HL-60/S4 treated with retinoic acid at 250 ng/mL for 4 days and 3 days (cell line): ENCODE results near the gene PDE6A.
"Not testable (repeated sequence)": the region's sequence is repeated elsewhere in the genome, so short reads cannot be mapped to it uniquely, and the experiment has no call there.

Source experiments
- in situ Hi-C: fragments of 300-500 bp; cut with MboI; formaldehyde crosslinking; loops from 2 replicates; pipeline ENCODE4 v1.7.0; 2022; ENCODE audit warnings: low sequenced_read_pairs

The PDE6A gene

DNA sequence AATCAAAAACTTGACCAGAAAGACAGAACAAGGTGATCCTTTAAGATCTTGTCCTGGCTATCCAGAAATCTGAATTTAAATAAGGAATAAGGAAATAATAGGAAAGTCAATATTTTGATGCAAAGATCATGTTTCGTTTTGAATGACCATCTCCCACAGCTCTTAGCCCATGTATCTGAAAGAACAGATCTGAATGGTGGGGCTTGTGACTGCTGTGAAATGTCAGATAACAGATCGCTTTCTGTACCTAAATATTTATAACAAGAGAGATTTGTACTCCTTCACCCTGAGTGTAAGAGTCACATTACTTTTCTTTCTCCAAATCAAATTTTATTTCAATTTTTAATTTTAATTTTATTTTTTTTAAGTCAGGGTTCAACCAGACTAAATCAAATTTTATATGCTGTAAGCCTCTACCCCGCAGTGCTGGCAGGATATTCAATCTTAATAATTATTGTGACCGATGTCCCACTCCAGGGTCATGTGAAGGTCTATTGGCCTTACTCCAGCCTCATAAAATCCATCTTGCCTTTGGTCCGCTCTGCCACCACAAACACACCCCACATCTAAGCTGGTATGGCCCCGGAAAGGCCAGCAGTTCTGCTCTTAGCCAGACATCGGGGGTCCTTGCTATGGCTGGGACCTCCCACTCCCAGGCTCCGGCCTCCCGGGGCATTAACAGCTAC, 9.0 kb upstream of the PDE6A start:
- in situ Hi-C loops = no loop called here

DNA sequence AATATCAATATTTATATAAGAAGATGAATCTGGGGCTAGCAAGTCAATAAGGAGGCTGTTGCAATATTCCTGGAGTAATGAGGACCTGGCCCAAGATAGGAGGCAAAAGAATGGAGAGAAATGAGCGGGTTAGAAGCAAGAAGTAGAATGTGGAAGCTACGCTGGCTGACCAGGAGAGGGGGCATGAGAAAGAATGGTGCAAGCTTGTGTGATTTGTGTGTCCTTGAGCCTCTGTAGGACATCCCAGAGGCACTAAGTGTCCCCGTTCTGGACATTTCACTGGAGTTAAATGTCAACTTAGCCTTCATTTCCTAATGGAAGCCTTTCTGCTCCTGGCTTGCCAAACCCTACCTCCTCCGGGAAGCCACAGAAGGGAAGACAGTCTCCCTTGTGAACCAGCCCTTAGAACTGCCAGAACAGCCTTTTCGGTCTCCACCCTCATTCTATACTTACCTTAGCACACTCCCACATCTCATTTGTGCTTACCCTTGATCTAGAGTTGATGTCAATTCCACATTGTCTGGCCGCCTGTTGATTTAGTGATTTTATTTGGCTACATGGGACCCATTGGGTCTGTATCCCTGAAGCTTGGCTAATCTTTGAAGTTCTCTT, 6.7 kb upstream of the PDE6A start:
- in situ Hi-C loops = no loop called here

DNA sequence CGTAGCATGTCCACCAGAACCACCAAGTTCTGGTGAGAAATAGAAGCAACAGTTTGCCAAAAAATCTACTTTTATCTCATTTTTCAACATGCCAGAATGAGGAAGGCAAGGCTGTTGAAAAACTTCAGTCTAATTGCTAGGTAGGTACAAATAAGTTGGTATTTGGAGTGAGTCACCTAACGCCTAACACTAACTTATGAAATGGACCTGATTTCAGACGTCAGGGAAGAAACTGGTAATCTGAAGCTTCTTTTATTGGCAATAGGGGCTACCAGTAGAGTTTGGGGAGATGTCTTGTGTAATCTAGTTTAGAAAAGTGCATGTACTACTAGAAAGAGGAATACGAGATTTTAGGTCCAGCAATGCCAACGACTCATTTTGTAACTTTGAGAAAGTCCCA, 4.4 kb upstream of the PDE6A start:
- in situ Hi-C loops = no loop called here

DNA sequence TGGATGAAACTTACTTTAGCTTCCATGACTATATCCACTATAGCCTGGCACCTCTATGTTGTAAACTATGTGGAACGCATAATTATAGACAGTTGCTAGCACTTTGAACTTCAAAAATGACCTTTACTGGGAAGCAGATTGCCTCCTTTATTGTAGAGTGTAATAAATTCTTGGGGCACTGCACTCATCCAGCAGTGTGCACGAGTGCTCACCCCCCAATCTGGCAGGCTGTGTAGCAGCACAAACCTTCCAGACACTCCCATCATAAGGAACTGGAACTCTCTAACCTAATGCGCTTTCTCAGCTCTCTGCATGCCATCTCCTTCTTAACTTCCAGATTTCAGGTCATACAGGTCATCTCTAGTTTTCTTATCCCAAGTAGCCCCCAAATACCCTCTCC, 1.5 kb upstream of the PDE6A start:
- in situ Hi-C loops = no loop called here

DNA sequence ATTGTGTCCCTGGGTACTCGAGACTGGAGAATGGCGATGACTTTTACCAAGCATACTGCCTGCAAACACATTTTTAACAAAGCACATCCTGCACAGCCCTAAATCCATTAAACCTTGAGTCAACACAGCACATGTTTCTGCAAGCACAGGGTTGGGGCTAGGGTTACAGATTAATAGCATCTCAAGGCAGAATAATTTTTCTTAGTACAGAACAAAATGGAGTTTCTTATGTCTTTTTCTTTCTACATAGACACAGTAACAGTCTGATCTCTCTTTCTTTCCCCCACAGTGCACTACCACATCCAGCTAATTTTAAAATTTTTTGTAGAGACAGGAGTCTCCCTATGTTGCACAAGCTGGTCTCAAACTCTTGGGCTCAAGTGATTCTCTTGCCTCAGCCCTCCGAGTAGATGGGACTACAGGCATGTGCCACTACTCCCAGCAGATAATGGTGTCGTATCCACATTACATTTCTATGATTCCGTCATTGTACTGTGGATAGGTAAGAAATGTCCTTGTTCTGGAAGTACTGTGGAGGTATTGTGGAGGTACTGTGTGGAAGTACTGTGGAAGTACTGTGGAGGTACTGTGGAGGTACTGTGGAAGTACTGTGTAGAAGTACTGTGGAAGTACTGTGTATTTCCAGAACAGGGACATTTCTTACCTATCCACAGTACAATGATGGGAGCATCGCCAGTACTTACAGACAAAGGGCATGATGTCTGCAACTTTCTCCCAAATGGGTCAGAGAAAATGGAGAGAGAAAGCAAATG, 1.2 kb downstream of the PDE6A start:
- in situ Hi-C loops = not testable (repeated sequence)

DNA sequence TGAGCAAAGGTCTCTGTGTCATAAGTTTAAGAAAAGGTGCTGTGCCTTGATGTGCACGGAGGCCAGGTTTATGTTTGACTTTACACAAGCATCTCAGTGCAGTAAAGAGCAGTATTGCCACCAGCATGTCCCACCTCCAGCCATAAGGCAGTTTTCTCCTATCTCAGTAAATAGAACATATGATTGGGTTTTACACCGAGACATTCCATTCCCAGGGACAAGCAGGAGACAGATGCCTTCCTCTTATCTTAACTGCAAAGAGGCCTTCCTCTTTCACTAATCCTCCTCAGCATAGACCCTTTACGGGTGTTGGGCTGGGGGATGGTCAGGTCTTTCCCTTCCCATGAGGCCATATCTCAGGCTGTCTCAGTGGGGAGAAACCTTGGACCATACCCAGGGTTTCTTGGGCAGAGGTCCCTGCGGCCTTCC, 1.8 kb downstream of the PDE6A start:
- in situ Hi-C loops = not testable (repeated sequence)

DNA sequence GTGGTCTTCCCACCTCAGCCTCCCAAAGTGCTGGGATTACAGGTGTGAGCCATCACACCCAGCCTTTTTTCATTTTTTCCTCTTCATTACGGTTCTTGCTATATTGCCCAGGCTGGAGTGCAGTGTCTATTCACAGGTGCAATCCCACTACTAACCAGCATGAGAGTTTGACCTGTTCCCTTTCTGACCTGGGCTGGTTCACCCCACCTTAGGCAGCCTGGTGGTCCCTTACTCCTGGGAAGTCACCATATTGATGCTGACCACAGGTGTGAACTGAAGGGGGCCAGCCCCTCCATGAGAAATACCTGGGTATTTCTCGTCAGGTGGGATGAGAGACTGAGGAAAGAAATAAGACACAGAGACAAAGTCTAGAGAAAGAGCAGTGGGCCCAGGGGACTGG, 2.4 kb downstream of the PDE6A start:
- in situ Hi-C loops = no loop called here

DNA sequence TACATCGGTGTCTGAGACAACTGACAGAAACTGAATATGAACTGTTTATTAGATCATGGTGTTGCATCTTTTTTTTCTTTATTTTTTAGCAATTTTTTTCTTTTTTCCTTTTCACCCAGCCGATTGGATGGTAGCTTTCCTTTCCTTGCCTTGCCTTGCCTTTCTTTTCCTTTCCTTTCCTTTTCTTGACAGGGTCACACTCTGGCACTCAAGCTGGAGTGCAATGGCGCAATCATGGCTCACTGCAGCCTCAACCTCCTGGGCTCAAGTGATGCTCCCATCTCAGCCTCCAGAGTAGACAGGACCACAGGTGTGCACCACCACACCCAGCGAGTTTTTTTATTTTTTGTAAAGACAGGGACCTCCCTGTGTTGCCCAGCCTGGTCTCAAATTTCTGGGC, 2.8 kb downstream of the PDE6A start:
- in situ Hi-C loops = no loop called here

DNA sequence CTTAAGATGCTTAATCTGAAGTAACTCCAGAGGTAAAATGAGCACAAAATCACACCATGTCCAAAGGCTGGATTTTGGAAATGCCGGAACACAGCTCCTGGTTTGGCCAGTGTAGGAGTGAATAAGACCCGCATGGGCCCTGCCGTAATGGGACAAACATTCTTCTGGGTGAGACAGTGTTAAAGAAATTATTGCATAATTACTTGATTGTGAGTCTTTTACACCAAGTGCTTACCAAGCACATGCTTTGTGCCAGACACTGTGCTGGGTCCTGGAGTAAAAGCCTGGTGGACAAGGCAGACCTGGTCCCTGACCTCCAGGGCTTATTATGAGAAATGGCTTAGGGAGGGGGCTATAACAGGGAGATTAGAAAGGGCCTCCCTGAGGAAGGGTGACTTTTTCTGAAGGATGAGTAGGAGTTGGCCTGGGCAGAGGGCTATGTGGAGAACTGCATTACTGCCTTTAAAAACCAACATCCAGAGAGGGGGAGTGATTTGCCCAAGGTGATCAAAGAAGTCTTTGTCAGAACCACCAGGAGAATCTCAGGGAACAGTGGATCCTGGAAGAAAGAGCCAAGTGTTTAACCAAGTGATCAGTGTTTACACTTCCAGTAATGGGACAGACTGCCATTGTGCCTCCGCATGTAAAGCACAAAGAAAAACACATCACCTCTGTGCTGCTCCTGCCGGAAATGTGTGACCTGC, 3.5 kb downstream of the PDE6A start:
- in situ Hi-C loops = no loop called here

DNA sequence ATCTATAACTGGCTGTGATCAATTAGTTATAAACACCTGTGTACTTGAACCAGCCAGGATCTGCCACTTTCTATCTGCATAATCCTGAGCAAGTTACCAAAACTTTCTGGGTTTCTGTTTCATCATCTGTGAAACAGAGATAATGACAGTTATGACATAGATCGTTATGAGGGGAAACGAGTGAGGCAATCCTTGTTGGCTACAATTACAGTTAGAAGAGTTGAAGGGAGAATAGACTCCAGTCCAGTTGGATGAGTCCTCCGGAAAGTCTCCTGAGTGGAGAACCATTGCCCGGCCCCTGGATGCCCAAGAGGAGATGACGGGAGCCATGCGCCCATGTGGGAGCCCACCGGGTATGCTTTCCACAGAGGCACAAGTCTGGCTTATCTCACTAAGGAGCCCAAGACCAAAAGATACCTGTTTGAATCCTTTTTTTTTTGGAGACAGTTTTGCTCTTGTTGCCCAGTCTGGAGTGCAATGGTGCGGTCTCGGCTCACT, 4.5 kb downstream of the PDE6A start:
- in situ Hi-C loops = no loop called here

DNA sequence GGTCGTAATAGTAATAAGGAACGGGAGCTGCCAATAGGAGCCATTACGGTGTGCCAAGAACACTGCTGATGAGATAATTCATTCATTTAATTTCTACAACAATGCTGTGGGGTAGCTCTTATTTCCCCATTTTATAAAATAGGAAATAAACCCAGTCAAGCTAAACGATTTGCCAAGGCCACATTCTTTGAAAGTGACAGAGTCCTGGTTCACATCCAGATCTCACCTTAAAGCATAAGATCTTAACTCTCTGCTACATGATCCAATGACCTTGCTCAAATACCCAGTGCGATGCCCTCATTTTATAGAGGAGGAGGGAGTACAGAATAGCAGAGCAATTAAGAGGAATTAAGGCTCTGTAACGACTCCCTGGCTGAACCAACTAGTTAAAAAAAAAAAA, 5.0 kb downstream of the PDE6A start:
- in situ Hi-C loops = no loop called here

DNA sequence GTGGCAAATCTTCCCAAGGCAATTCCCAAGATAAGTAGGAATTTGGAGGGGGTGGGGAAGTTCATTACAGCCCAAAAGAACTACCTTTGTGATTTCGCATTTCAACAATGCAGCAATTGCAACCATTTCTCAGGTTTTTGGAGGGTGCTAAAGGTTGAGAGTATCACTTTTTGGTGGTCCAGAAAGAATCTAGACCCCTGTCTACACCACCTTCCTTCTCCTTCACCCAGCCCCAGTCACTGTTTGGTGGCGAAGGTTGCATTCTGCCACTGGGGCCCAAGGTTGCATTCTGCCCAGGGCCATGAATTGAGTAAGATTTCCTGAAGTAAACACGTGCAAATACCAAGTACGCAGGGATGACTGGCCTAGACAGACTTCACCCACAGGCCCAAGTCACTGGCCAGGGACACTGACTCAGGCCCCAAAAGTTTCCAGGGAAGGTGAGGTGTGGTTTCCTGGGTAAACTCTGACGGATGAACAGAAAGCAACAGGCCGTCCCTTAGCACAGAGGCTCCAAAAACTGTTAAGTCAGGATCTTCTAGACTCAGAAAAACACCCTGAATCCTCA, 5.7 kb downstream of the PDE6A start:
- in situ Hi-C loops = no loop called here

DNA sequence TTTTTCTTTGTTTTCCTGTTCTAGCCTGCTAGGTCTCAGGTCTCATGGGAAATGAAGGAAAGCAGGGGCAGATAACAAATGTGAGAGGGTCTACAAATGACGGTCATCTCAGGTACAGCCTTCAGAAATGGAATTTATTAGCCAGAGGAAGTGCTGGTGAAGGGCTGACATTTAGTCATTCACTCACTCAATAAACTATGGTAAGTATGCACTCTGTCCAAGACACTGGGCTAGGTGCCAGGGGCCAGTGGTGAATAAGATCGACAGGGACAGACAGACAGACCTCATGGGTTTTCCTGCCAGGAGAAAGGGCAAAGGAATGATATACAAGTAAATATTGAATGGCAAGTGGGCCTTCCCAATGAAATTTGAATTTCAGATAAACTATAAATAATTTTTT, 6.3 kb downstream of the PDE6A start:
- in situ Hi-C loops = no loop called here

DNA sequence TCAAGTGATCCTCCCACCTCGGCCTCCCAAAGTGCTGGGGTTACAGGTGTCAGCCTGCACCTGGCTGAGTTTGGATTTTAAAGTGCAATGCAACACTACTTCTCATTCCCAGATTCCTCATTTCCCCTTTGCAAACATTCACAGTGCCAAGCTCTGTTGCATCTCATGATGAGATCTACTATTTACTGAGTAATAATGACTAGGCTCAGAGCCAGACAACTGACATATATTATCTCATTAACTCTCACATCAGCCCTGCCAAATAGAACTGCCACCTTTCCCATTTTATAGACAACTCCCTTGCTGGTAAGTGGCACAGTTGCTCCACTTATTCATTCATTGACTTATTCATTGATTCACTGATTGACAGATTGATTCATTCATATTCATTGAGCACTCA, 7.0 kb downstream of the PDE6A start:
- in situ Hi-C loops = no loop called here

DNA sequence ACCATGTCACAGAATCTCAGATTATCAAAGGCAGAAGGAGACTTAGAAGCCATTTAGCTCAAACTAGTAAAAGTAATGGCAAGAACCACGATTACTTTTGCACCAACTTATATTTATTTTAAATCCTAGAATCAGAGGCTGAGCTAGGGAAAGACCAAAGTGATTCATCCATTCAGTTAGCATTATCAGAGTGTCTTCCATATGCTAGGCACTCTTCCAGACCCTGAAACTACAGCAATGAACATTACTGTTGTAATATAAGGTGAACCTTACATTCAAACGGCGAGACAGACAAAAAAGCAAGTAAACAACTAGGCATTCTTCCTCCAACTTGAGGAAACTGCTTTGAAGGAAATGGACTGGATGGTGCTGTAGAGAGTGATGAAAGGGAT, 7.9 kb downstream of the PDE6A start:
- in situ Hi-C loops = no loop called here

DNA sequence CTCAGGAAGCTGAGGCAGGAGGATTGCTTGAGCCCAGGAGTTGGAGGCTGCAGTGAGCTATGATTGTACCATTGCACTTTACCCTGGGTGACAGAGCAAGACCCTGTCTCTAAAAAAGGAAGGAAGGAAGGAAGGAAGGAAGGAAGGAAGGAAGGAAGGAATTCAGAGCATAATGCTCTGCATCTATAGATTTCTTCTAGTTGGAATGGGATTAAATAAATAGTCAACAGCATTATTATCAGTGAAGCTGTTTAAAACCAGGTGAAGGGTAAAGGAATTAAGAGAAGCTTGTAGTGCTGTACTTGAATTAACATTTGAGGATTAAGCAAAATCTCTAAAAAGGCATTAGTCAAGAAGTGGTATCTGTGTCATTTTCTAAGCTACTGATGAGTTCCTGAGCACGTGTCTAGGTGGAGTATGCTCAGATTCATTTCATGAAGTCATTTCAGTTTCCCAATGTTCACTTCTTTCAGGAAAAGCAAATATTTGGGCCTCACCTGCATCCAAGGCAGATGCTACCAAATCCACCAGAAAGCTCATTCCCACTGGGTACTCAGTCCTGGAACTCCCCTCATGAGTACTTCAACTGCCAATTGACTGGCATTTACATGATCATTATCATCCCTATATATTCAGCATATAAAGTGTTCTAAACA, 8.4 kb downstream of the PDE6A start:
- in situ Hi-C loops = no loop called here

DNA sequence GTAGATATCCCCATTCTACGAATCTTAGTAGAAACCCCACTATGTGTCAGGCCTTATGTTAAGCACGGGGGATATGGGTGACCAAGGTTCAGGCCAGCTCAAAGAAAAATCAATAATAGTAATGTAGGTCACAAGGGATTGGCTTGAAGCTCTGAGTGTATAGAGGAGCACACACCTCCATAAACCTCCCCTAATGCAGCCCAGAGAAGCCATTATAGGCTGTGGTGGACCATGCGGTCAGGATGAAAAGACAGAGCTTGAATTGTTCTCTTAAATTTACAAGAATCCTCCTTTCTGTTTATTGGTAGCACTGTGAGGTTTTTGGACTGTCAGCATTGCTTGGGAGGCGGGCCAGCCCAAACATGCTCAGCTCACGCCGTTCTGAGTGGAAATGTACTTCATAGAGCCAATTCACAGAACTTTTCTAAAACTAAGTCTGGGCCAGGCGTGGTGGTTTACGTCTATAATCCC, 9.1 kb downstream of the PDE6A start:
- in situ Hi-C loops = no loop called here

DNA sequence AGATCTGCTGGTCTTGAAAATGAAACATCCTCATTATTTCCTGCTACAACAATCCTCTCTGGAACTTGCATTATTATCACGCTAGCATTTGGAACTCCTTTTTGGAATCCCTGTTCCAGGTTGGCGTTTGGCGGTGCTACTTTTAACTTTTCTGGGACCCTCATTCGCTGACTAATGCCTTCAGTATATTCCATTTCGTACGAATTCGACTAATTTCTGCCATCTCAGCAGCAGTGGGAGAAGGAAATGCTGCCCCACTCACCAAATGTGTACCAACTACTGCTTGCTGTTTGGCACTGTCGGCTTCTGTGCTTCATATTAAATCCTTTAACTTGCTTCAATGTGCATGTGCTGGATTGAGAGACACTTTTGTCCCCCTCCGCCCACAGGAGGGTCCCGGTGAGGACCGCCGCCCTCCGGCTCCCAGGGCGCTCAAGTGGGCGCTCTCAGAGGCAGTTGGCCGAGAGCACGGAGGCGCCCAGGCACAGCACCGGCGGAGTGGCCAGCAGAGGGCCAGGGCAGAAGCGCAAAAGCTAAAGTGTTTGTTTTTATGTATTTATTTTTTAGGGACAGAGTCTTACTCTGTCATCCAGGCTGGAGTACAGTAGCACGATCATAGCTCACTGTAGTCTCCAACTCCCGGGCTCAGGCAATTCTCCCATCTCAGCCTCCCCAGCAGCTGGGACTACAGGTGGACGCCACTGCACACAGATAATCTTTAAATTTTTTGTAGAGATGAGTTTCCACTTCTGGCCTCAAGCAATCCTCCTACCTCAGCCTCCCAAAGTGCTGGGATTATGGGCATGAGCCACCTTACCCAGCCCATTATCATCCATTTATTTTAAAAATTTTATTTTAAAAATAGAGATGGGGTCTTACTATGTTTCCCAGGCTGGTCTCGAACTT, 11.9 kb downstream of the PDE6A start:
- in situ Hi-C loops = no loop called here

DNA sequence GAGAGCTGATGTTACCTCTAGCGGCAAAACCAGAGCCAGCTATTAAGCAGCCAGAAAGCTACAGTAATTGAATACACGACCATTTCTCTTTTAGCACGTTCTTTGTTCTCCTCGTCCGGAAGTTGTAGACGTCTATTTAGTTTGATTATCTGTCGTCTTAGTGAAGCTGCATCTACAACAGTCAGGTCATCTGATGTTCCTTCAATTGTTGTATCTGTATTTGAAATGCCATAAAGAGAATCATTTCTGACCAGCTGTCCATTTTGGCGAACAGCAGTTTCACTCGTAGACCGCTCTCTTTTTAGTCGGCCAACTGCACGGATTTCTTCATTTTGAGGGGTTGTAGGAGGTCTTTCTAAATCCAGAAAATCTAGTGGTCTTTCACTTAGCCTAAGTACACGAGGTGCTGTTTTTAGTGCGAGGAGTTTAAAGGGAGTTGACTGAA, 12.6 kb downstream of the PDE6A start:
- in situ Hi-C loops = no loop called here
